NCI-H524 (cell line): ENCODE measurements around the gene ZBTB2.
"Not testable (repeated sequence)": the region's sequence is repeated elsewhere in the genome, so short reads cannot be mapped to it uniquely, and the experiment has no call there.

Experiments
- DNase-seq, 2 experiments: peaks; one replicate each; lab custom pipeline; 2025; lab: John Stamatoyannopoulos, UW

ZBTB2 gene

DNA sequence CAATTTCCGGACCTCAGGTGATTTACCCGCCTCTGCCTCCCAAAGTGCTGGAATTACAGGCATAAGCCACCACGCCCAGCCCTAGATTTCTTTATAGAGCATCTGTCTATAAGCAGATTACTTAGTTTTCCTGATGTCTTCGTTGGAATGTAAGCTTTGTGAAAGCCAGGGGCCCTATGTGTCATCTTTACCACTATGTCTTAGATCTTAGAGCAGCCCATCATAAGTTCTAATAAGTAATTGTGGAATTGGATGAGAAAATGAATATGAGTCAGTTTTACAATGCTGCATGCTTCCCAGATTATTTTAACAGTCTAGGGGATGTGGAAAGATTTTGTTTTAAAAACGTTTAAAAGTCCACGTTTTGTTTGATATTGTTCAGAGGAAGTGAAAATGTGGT lies 9.1 kb upstream of the ZBTB2 start:
- no peak for DNase-seq

DNA sequence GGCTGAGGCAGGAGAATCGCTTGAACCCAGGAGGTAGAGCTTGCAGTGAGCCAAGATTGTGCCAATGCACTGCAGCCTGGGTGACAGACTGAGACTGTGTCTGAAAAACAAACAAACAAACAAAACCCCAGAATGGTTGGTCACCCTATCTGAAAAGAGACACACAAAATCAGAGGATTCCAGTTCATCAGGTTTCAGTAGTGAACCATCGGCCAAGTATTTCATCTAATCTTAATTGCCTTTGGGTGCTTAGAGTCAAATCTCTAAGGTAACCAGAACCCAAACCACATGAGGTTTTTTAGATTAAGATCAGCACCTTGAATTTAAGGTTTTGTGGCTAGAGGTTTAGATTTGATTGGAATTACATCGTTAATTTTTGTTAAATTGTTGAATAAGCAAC lies 8.3 kb upstream of the ZBTB2 start:
- no peak for DNase-seq

DNA sequence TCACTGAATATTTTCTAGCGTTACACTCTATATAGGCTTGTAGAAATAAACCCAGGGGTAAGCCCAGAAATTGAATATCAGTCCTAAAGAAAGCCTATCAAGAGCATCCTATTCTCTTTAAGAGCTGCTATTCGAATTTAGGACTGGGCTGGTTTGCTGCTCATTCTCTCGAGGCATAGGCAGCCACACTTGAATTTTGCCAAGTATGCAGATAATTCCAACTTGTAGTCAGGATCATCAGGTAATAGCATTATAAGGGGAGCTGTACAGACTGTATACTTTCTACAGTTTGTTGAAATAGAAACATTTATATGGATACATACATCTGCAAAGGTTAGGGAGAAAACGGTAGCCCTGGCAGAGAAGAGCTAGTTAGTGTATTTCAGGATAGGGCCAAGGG lies 2.1 kb upstream of the ZBTB2 start:
- no peak for DNase-seq

DNA sequence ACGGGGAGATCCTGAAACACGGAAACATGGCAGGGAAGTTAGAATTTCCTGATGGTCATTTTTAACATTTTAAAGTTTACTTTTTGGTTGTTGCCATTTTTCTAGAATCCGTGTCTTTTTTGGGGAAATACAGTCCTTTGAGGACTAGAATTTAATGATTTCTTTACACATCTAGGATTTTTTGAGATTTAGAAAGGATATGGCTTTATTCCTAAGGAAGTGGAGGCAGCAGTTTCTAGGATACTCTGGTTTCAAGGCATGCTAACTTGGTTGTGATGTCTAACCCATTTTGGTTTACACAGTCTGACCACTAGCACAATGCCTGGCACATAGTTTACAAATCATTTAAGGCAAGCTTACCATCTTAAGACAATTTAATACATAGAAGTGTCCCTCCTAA lies 1.1 kb upstream of the ZBTB2 start:
- peak in 1 of 2 experiments; percentile 16 for DNase-seq

DNA sequence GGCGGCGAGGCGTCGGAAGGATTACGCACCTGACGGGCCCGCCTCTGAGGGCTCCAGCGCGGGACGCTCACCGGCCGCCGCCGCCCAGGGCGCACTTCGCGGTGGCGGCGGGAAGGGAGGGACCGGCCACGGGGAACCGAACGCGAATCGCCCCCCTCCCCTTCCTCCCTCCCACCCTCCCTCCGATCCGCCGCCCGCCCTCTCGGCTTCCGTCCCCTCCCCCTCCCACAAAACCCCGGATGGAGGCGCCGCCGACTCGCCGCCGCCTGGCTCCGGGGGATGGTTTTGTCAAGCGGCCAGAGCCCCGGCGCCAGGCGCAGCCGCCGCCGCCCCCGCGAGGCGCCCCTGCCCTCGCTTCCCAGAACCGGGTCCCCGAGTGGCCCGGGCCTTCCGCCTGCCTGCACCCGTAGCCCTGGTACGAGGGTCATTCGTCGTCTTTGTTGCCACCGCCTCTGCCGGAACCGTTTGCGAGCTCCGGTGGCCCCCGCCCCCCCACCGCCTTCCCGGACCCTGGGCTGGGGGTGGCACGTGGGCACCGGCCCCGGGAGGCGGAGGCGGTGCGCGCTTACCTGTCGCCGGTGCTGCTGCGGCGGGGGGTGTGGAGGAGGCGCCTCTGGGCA lies 398 bp downstream of the ZBTB2 start:
- DNase-seq, result peak; percentile 47 to 72

DNA sequence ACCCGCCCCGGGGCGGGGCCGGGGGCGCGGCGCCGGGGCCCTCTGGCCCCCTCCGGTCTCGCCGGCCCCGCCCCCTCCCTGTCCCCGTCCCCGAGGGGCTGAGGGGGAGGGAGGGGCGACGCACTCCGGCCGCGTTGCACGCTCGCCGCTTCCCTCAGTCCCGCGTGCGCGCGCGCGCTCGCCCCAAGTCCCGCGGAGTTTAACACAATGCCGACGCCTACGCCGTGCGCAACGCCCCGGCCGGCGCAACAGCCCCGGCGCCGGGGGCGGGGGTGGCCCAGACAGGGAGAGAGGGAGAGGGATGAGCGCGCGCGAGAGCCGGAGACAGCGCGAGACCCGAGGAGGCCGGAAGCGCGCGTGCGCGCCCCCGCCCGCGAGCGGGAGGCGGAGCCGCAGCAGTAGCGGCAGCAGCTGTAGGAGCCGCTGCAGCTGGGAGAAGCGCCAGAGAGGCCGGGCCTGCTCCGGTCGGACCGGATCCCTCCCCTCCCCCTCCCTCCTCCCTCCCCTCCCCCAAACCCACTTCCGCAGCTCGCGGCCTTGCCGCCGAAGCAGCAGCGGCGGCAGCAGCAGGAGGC lies 996 bp downstream of the ZBTB2 start:
- DNase-seq, result peak; percentile 99

DNA sequence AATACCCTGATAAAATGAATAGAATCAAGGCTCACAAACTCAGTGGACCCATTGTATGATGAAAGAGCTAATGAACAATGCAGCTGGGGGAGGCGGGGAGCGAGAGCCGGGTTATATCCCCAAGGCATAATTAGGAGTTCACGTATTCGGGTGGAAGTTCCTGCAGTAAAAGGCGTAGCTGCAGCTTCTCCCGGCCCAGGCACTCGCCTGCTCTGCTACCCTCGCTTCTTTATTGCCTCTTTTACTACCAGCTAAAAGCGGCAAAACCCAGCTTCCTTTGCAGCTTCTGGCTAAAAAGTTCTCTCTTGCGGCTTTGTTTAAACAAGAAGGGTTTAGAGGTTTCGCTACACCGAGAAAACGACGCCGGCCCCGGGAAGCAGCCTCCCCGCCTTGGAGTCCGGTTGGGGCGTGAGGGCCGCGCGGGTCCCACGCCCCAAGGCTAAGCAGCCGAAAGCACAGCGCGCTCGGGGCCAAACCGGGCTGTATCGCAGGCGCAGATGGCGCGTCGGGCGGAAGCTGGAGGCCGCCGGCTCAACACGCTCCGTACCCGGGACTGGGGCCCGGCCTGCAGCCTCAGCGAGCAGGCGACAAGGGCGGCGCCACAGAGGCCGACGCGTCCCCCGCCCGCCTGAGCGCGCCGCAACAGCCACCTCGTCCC lies 1.6 kb downstream of the ZBTB2 start:
- DNase-seq, result peak; percentile 66 to 82

DNA sequence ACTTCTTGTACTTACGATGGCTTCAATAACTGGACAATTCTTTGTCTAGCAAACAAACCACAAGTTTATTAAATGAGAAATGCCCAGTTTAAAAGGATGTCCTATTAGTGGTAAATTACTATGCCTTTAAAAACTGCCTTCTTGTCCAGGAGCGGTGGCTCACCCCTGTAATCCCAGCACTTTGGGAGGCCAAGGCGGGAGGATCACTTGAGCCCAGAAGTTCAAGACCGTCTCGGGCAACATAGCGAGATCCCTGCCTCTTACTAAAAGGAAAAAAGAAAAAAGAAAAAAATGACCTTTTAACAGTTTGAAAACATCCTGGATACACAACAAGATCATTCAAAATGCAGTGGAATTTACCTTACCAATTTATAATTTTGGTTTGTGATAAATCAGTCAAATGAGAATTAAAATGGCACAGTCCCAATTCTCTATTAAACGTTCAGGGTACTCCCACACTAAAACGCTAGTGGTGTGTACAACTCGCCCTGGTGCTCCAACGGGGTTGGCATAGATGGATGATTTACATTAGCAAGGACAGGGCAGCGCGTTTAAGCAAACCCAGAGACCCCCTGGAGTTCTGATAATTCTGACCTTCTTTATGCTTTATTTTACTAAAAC lies 2.3 kb downstream of the ZBTB2 start:
- peak in 1 of 2 experiments; percentile 76 for DNase-seq

DNA sequence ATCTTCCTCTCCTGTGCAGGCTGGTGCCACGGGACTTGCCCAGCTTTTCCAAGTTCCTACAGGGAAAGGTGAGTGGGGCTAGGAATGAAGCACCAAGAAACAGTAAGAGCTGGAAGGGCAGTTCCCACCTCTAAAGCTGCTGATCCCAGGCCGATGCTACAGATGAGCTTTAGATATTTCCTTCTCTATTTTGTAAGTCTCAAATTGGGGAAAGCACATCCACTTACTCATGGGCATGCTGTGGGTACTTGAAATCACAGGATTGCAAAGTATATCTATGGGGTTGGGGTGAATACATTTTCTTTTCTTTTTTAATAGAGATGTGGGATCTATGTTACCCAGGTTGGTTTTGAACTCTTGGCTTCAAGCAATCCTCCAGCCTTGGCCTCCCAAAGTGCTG lies 3.1 kb downstream of the ZBTB2 start:
- DNase-seq, result no peak

DNA sequence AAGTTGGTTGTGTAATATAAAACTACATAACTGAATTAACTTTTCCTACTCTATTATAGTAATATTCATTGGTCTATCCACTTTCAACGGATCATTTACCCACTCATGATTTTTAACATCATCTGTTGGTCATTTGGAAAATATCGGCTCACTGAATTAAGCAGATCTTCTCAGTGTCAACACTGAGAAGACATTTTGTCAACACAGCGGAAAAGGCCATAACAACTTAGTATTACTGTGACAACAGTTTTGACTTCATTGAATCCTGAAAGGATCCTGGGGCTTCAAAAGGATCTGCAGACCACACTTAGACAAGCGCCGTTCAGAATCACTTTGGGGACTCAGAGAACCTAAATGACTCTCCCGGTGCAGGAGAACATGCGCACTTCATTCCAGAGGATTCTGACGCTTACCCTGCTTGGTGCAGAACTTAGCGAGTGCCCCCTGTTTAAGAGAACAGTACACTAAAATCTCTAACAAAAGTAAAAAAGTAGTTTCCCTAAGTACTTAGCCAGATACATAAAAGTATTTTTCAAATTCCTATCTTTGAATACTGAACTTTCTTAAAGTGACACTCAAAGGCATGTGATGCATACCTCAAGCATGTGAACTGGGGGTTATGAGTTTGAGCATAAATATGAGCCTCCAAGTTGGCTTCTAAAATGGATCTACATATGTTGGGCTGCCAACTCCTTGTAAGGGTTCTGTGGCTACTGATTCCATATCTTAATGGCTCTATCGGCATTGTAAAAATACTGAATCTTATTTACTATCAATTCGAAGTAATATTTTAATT lies 4.0 kb downstream of the ZBTB2 start:
- no peak for DNase-seq

DNA sequence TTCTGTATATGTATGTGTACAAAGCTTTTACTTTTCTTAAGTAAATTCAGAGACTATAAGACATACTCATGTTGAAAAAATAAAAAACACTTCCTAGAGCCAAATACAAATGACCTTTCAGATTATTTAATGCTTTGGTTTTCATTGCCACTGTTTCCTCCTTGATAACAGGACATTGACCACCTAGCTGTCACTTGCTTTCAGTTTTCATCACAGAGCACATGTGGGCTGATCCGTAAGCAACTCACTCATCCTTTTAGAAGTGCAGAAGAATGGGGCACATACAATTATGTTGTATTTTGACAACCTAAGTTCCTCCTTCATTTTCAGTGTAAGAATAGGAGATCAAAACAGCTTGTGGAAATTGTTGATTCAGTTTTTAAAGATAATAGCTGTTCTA lies 6.2 kb downstream of the ZBTB2 start:
- no peak for DNase-seq

DNA sequence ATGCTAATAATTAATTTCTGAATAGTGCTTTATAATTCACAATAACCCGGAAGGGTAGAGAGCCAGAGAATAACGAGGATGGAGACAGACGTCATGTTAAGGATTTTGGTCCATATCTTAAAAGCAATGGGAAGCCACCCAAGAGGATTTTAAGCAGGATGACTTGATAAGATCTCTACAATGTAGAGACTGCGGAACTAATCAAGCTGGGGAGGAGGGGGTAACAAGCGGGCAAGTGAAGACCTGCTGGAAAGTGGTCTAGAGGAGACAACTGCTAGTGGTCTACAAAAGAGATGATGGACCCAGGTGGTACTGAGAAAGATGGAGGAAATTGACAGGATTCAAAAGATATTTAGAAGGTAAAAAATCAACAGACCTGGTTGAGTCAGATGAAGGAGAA lies 7.2 kb downstream of the ZBTB2 start:
- no peak for DNase-seq

DNA sequence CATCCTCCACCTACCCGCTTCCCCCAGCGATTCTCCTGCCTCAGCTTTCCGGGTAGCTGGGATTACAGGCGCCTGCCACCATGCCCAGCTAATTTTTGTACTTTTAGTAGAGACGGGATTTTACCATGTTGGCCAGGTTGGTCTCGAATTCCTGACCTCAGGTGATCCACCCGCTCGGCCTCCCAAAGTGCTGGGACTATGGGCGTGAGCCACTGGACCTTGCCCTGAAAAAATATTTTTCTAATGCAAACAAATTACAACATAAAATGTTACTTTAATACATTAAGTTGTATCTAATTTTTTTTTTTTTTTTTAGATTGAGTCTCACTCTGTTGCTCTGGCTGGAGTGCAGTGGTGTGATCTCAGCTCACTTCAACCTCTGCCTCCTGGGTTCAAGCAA lies 8.7 kb downstream of the ZBTB2 start:
- not testable (repeated sequence) for DNase-seq

DNA sequence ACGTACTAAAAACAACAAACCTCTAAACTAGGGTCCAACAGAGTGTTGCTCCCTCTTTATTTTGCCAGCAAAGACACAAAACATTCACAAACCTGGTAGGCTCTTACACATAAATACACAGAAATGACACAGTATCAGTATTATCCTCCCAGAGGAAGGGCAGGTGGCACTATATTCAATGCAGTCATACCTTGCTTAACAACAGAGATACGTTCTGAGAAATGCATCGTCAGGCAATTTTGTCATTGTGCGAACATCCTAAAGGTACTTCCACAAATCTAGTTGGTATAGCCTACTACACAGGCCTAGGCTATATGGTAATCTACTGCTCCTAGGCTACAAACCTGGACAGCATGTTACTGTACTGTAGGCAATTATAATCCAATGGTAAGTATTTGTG lies 9.6 kb downstream of the ZBTB2 start:
- no peak for DNase-seq

DNA sequence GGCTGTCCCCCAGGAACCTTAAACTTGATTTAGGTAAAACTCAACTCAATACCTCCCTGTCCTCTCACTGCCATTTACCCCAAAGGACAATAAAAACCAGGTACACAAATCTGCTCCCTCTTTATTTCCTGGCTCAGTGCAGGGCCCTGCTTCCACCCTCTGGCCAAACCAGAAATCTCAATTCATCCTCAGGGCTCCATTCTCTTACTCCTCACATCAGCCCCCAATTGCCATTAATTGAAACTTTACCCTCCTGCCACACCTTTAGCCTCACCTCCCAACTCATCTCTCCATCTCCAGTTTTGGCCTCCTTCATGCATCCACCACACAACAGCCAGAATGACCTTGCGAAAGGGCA lies 10.5 kb downstream of the ZBTB2 start:
- DNase-seq, result no peak

DNA sequence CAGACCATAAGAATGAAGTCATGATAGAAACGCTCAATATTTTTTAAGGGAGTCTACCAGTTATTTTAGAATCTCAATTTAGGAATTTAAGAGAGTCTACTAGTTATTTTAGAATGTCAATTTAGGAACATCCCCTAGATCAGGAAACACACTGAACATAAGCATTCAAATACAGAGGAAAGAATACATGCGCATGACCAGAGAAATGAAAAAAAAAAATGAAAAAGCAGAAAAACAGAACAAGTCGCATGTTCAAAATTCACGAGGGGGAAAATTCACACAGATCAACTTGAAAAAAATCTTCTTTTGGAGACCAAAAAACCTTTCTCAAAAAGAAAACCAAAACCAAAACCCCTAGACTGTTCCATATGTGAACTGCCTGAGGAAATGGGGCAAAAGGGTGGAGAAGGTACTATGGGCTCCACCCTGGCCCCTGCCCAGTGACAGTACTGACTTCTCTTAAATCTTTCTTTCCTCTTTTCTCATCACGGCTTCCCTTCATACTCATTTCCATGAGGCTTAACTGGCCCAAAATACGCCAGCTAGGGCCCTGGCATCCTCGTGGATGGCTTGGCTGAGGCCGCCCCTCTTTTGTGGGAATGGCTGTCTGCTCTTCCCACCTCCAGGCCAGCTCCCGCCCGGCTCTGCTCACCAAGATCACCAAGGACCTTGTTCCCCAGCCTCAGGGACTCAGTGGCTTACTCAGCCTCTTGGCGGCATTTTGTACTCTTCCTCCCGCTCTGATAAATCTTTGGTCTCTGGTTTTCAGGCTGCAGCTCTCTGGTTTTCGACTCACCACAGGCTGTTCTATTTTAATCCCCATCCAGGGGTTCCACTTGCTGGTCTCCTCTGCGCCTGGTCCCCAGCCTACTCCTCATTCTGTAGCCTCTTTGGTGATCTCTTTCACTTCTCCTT lies 11.2 kb downstream of the ZBTB2 start:
- DNase-seq, result no peak

DNA sequence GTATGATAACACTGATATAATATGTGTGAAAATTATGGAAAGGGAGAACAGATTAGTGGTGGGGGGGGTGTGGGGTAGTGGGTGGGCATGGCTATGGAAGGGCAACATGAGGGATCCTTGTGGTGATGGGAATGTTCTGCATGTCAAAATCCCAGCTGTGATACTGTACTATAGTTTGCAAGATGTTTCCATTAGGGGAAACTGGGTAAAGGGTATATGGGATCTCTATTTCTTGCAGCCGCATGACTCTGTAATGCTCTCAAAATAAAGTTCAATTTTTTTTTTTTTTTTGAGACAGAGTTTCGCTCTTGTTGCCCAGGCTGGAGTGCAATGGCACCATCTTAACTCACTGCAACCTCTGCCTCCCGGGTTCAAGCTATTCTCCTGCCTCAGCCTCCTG lies 14.3 kb downstream of the ZBTB2 start:
- DNase-seq, result no peak

DNA sequence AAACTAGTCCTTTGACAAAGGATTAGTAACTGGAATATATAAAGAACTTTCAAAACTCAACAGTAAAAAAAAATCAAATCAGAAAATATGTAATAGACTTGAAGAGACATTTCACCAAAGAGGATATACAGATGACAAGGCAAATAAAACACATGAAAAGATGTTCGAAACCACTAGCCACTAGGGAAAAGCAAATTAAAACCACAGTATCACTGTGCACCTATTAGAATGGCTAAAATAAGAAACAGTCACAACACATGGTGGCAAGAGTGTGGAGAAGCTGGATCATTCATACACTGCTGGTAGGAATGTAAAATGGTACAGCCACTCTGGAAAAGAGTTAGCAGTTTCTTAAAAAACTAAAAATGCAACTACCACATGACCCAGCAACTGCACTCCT lies 14.9 kb downstream of the ZBTB2 start:
- DNase-seq, result no peak

DNA sequence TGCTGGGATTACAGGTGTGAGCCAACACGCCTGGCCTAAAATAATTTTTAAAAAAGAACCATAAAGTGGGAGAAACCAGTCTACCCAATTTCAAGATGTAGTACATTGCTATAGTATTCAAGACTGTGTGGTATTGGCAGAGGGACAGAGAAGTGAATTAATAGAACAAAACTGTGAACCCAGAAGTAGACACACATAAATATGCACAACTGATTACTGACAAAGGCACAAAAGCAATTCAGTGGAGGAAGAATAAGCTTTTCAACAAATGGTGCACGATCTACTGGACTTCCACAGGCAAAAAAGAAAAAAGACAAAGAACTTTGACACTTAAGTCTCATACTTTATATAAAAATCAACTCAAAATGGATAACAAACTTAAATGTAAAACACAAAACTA lies 15.5 kb downstream of the ZBTB2 start:
- no peak for DNase-seq

DNA sequence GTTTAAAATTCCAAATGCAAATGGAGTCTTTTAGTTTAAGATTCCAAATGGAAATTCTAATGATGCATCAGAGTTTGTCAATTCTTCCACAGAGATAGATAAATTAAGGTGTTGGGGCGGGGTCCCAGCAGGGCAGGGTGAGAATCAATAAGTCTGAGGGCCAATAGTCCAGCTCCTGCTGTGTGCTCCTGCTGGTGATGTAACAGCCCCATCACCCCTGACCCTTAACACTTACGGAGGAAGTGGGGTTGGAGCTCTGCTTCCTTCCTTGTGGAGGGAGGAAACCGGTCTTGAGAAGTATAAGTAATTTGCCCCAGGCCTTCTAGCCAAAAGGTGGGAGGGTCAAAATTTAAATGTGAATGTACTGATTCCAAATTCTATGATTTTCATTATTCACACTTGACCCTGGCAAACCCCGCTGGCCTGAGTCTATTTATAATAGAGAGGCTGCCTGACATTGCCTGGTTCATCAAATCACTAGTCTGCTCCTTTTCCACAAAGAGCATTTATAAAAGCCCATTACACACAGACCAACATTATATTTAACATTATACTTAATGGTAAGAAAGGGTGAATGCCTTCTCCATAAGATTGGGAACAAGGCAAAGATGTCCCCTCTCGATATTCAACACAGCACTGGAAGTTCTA lies 17.2 kb downstream of the ZBTB2 start:
- no peak for DNase-seq

DNA sequence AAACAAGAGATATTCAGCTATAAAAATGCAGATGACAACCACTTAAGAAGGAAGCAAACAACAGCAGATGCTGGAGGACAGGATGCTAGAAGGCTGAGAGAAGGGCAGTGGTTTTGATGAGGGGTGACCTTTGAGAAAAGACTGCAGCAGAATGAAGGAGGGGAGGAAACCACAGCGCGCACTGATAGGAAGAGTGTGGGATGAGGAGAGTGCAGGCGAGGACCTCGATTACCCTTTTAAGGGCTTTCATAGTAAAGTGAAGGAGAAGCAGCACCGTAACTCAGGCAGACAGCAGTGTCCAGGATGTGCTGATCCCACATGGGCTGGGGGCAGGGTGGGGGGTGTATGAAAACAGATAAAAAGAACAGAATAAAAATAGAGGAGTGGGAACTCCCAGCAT lies 19.2 kb downstream of the ZBTB2 start:
- no peak for DNase-seq
